SK-N-SH treated with all-trans-retinoic acid at 6 μM for 48 hours (cell line): ENCODE results near the gene IMMP2L.

ENCODE experiments used
- ATAC-seq: fragments of 200-7000 bp; cut with Tn5 transposase; 3 replicates; pipeline ENCODE4 v1.9.1; 2020; ENCODE audit warnings: mild to moderate bottlenecking, moderate library complexity
- ARNTL ChIP-seq: fragments of 450-650 bp; formaldehyde crosslinking; IDR thresholded peaks from 2 replicates; pipeline ENCODE4 v1.5.0; 2020; ENCODE audit warnings: low read depth, mild to moderate bottlenecking, moderate library complexity, borderline replicate concordance
- BACH2 ChIP-seq: fragments of 250-450 bp; sonication (Bioruptor Pico); IDR thresholded peaks from 2 replicates; pipeline ENCODE4 v1.9.0; 2021; ENCODE audit warnings: mild to moderate bottlenecking, borderline replicate concordance
- GLIS3 ChIP-seq: fragments of 250-450 bp; sonication (Bioruptor Pico); IDR thresholded peaks from 2 replicates; pipeline ENCODE4 v1.5.0; 2020; ENCODE audit warnings: mild to moderate bottlenecking, moderate library complexity
- ISL1 ChIP-seq: fragments of 250-450 bp; sonication (Bioruptor Pico); IDR thresholded peaks from 2 replicates; pipeline ENCODE4 v2.1.2; 2022; ENCODE audit warnings: mild to moderate bottlenecking, moderate library complexity
- PPARA ChIP-seq: fragments of 250-450 bp; sonication (Bioruptor Pico); IDR thresholded peaks from 2 replicates; pipeline ENCODE4 v1.5.0; 2020; ENCODE audit warnings: mild to moderate bottlenecking, borderline replicate concordance
- RARB ChIP-seq: fragments of 250-450 bp; sonication (Bioruptor Pico); IDR thresholded peaks from 2 replicates; pipeline ENCODE4 v1.8.0; 2021; ENCODE audit warnings: mild to moderate bottlenecking, moderate library complexity
- SNAI2 ChIP-seq: fragments of 250-450 bp; sonication (Bioruptor Pico); IDR thresholded peaks from 2 replicates; pipeline ENCODE4 v1.5.0; 2020; ENCODE audit warnings: mild to moderate bottlenecking, moderate library complexity
- TCF4 ChIP-seq: fragments of 250-450 bp; sonication (Bioruptor Pico); IDR thresholded peaks from 2 replicates; pipeline ENCODE4 v1.8.0; 2021; ENCODE audit warnings: mild to moderate bottlenecking, moderate library complexity, borderline replicate concordance
- TOX ChIP-seq: fragments of 250-450 bp; sonication (Bioruptor Pico); IDR thresholded peaks from 2 replicates; pipeline ENCODE4 v1.8.0; 2021; ENCODE audit warnings: mild to moderate bottlenecking, moderate library complexity, borderline replicate concordance
- ZC3H10 ChIP-seq: fragments of 250-450 bp; sonication (Bioruptor Pico); IDR thresholded peaks from 2 replicates; pipeline ENCODE4 v1.5.1; 2021; ENCODE audit warnings: mild to moderate bottlenecking, moderate library complexity
- ZFP3 ChIP-seq: fragments of 250-450 bp; sonication (Bioruptor Pico); IDR thresholded peaks from 2 replicates; pipeline ENCODE4 v1.5.0; 2020; ENCODE audit warnings: mild to moderate bottlenecking, moderate library complexity
- ZNF565 ChIP-seq: fragments of 450-650 bp; formaldehyde crosslinking; conservative IDR thresholded peaks from 2 replicates; pipeline ENCODE4 v1.5.0; 2020; ENCODE audit warnings: low read depth, mild to moderate bottlenecking, moderate library complexity
- ZNF70 ChIP-seq: fragments of 450-650 bp; formaldehyde crosslinking; IDR thresholded peaks from 2 replicates; pipeline ENCODE4 v1.5.0; 2020; ENCODE audit warnings: mild to moderate bottlenecking, moderate library complexity
- TF ChIP-seq, protein P1 (sequence below): fragments of 250-450 bp; sonication (Bioruptor Pico); IDR thresholded peaks from 2 replicates; pipeline ENCODE4 v1.8.0; 2020; ENCODE audit warnings: mild to moderate bottlenecking, moderate library complexity, borderline replicate concordance
- TF ChIP-seq, protein P2 (sequence below): fragments of 250-450 bp; sonication (Bioruptor Pico); IDR thresholded peaks from 2 replicates; pipeline ENCODE4 v1.5.0; 2020; ENCODE audit warnings: mild to moderate bottlenecking, moderate library complexity
- TF ChIP-seq, protein P3 (sequence below): fragments of 250-450 bp; sonication (Bioruptor Pico); IDR thresholded peaks from 2 replicates; pipeline ENCODE4 v1.5.1; 2020; ENCODE audit warnings: low read depth, mild to moderate bottlenecking, moderate library complexity
- TF ChIP-seq, protein P4 (sequence below): fragments of 250-450 bp; sonication (Bioruptor Pico); IDR thresholded peaks from 2 replicates; pipeline ENCODE4 v1.8.0; 2021; ENCODE audit warnings: low read depth, mild to moderate bottlenecking, moderate library complexity, borderline replicate concordance

The IMMP2L gene

DNA sequence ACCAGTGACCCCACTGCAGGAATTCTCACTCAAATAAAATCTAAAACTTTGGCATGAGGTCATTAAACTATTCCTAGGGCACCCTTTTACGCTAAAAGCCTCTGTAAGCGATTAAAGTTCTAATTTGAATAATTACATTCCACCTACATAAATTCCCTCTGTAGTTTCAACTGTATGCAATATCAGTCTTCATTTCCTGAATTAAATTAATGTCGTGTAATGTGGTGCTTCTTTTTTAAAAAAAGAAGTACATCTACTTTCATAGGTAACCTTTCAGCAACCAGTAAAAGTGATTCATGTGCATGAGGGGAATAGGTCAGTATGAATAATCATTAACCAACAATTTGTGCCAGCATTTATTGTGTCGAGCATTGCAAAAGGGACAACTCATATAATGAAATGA is 44.7 kb downstream of the IMMP2L start:
- no peak for TF ChIP-seq SNAI2
- TF ChIP-seq RARB (CRISPR knock-in tag): no peak
- TF ChIP-seq, protein P1, sequence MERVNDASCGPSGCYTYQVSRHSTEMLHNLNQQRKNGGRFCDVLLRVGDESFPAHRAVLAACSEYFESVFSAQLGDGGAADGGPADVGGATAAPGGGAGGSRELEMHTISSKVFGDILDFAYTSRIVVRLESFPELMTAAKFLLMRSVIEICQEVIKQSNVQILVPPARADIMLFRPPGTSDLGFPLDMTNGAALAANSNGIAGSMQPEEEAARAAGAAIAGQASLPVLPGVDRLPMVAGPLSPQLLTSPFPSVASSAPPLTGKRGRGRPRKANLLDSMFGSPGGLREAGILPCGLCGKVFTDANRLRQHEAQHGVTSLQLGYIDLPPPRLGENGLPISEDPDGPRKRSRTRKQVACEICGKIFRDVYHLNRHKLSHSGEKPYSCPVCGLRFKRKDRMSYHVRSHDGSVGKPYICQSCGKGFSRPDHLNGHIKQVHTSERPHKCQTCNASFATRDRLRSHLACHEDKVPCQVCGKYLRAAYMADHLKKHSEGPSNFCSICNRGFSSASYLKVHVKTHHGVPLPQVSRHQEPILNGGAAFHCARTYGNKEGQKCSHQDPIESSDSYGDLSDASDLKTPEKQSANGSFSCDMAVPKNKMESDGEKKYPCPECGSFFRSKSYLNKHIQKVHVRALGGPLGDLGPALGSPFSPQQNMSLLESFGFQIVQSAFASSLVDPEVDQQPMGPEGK (CRISPR knock-in tag): no peak
- TF ChIP-seq ISL1 (CRISPR knock-in tag): no peak
- ATAC-seq: no peak

DNA sequence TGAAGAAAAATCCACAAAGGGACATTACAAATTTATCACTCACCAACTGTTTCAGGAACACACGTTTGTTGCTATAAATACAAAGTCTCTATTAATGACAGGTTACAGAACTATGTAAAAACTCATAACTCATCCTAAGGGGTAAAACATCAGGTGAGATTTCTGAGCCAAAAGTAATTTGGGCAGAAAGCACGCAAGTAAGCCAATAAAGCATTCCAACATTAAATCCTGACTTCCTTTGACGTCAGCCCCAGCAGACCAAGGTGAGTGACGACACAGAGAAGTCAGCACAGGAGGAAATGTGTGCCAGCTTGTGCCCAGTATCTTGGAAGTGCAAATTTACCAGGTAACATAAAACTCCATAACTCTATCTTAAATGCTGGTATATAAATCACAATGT is 45.7 kb downstream of the IMMP2L start:
- no peak for ATAC-seq
- TF ChIP-seq ZC3H10 (no peak), TCF4 (CRISPR knock-in tag) (no peak), PPARA (CRISPR knock-in tag) (no peak), SNAI2 (no peak), BACH2 (CRISPR knock-in tag) (no peak), GLIS3 (CRISPR knock-in tag) (no peak), ZFP3 (CRISPR knock-in tag) (no peak), ZNF70 (CRISPR knock-in tag) (no peak), ARNTL (CRISPR knock-in tag) (no peak), ISL1 (CRISPR knock-in tag) (no peak), TOX (CRISPR knock-in tag) (no peak)
- TF ChIP-seq, protein P2, sequence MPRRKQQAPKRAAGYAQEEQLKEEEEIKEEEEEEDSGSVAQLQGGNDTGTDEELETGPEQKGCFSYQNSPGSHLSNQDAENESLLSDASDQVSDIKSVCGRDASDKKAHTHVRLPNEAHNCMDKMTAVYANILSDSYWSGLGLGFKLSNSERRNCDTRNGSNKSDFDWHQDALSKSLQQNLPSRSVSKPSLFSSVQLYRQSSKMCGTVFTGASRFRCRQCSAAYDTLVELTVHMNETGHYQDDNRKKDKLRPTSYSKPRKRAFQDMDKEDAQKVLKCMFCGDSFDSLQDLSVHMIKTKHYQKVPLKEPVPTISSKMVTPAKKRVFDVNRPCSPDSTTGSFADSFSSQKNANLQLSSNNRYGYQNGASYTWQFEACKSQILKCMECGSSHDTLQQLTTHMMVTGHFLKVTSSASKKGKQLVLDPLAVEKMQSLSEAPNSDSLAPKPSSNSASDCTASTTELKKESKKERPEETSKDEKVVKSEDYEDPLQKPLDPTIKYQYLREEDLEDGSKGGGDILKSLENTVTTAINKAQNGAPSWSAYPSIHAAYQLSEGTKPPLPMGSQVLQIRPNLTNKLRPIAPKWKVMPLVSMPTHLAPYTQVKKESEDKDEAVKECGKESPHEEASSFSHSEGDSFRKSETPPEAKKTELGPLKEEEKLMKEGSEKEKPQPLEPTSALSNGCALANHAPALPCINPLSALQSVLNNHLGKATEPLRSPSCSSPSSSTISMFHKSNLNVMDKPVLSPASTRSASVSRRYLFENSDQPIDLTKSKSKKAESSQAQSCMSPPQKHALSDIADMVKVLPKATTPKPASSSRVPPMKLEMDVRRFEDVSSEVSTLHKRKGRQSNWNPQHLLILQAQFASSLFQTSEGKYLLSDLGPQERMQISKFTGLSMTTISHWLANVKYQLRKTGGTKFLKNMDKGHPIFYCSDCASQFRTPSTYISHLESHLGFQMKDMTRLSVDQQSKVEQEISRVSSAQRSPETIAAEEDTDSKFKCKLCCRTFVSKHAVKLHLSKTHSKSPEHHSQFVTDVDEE (CRISPR knock-in tag): no peak
- TF ChIP-seq, protein P3, sequence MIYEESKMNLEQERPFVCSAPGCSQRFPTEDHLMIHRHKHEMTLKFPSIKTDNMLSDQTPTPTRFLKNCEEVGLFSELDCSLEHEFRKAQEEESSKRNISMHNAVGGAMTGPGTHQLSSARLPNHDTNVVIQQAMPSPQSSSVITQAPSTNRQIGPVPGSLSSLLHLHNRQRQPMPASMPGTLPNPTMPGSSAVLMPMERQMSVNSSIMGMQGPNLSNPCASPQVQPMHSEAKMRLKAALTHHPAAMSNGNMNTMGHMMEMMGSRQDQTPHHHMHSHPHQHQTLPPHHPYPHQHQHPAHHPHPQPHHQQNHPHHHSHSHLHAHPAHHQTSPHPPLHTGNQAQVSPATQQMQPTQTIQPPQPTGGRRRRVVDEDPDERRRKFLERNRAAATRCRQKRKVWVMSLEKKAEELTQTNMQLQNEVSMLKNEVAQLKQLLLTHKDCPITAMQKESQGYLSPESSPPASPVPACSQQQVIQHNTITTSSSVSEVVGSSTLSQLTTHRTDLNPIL (CRISPR knock-in tag): no peak
- TF ChIP-seq, all 23 proteins: peak for 0

DNA sequence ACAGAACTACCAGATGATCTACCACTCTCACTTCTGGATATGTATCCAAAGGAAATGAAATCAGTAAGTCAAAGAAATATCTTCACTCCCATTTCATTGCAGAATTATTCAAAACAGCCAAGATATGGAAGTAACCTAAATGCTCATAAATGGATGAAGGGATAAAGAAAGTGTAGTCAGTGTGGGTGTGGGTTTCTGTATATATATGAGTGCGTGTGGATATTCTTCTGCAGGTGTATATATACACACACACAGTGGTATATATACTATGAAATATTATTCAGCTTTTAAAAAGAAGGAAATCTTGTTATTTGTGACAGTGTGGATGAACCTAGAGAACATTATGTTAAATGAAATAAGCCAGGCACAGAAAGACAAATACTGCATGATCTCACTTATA is 48.7 kb downstream of the IMMP2L start:
- ATAC-seq: no peak
- TF ChIP-seq, protein P3 (CRISPR knock-in tag): no peak
- TF ChIP-seq, protein P2 (CRISPR knock-in tag): no peak

DNA sequence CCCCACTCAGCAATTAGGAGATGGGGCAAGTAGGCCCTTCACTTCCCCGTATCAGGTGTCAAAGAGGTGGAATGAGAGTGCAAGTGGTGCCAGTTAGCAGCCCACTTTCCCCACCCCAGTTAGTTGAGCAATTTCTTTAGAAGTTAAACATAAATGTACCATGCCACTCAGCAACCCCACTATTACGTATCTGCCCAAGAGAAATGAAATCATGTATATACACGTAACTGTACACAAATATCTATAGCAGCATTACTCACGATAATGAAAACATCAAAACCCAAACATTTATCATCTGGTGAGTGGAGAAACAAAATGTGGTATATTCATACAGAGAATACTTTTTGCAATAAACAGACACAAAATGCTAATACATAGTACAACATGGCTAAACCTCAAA is 50.4 kb downstream of the IMMP2L start:
- ATAC-seq: no peak
- TF ChIP-seq GLIS3 (CRISPR knock-in tag): no peak
- no peak for TF ChIP-seq ARNTL (CRISPR knock-in tag)
- no peak for TF ChIP-seq ZC3H10
- no peak for TF ChIP-seq PPARA (CRISPR knock-in tag)
- TF ChIP-seq RARB (CRISPR knock-in tag): no peak
- TF ChIP-seq ZNF565 (CRISPR knock-in tag): no peak
- TF ChIP-seq, protein P4, sequence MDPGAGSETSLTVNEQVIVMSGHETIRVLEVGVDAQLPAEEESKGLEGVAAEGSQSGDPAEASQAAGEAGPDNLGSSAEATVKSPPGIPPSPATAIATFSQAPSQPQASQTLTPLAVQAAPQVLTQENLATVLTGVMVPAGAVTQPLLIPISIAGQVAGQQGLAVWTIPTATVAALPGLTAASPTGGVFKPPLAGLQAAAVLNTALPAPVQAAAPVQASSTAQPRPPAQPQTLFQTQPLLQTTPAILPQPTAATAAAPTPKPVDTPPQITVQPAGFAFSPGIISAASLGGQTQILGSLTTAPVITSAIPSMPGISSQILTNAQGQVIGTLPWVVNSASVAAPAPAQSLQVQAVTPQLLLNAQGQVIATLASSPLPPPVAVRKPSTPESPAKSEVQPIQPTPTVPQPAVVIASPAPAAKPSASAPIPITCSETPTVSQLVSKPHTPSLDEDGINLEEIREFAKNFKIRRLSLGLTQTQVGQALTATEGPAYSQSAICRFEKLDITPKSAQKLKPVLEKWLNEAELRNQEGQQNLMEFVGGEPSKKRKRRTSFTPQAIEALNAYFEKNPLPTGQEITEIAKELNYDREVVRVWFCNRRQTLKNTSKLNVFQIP (CRISPR knock-in tag): no peak
- TF ChIP-seq TCF4 (CRISPR knock-in tag): no peak
- TF ChIP-seq, protein P1 (CRISPR knock-in tag): no peak
- TF ChIP-seq, protein P3 (CRISPR knock-in tag): no peak
- no peak for TF ChIP-seq BACH2 (CRISPR knock-in tag)
